Natural killer cell treated with Interleukin-12 subunit alpha and Interleukin-12 subunit beta and Interleukin-15 and Interleukin-18, amount 100 ng/mL, for 72 hours (primary cell): Measurements from ENCODE around the gene SEMA3F. TPM values are rescaled to one million over a fixed set of nuclear protein-coding genes. Genes with fewer than 3 reads are reported as not detected.

Source experiments
- ATAC-seq, 2 donors: fragments of 150-1000 bp; cut with Tn5 transposase in 1 of 2; sonication (Bioruptor Pico), chemical (Tn5 transposase) in 1 of 2; 2 replicates each; pipeline ENCODE4 v1.10.0; 2021
- DNase-seq: peaks from one replicate; pipeline ENCODE4 v3.0.0; 2022; ENCODE audit warnings: low spot score
- H3K27ac Mint-ChIP-seq, 2 donors: 1 replicate in 1 of 2; 2 replicates in 1 of 2; pipeline ENCODE4 v1.8.0; 2022; ENCODE audit warnings: mixed read lengths in 2 of 2, mild to moderate bottlenecking in 1 of 2, moderate library complexity in 1 of 2
- H3K27me3 Mint-ChIP-seq, 2 donors: 1 replicate in 1 of 2; 2 replicates in 1 of 2; pipeline ENCODE4 v1.8.0; 2022; ENCODE audit warnings: mixed read lengths in 2 of 2
- H3K36me3 Mint-ChIP-seq: one replicate; pipeline ENCODE4 v1.8.0; 2022; ENCODE audit warnings: mixed read lengths
- H3K4me1 Mint-ChIP-seq, 2 donors: 1 replicate in 1 of 2; 2 replicates in 1 of 2; pipeline ENCODE4 v1.8.0; 2022; ENCODE audit warnings: low read depth in 2 of 2, mixed read lengths in 2 of 2, mild to moderate bottlenecking in 1 of 2
- H3K4me3 Mint-ChIP-seq: one replicate; pipeline ENCODE4 v1.8.0; 2022; ENCODE audit warnings: mixed read lengths
- H3K9me3 Mint-ChIP-seq: 2 replicates; pipeline ENCODE4 v1.8.0; 2022; ENCODE audit warnings: mixed read lengths
- total RNA-seq, 2 donors: library from RNA; stranded (reverse); gene quantifications; one replicate each; pipeline ENCODE4 v1.2.3, GENCODE V29; 2022

The SEMA3F gene
- total RNA-seq, 2 donors from 2014 or later = 0.12 to 0.81 TPM

- ATAC-seq = no peak
- H3K27ac Mint-ChIP-seq = no peak overlapping the region
- no peaks in the 10 kb centered on the region for H3K9me3 Mint-ChIP-seq
Observed at GRCh38 chr3:50165910-50166538, 10.9 kb downstream of the SEMA3F start.

GRCh38 chr3:50166620-50167019 is 11.5 kb downstream of the SEMA3F start:
- H3K27me3 Mint-ChIP-seq = no peaks in the 10 kb centered on the region
- no peak overlapping the region for H3K4me3 Mint-ChIP-seq

More at GRCh38 chr3:50165910-50166538, 10.9 kb downstream of the SEMA3F start:
- H3K4me3 Mint-ChIP-seq = no peak overlapping the region
- no peaks in the 10 kb centered on the region for H3K27me3 Mint-ChIP-seq
- no peak for DNase-seq
- no peaks in the 10 kb centered on the region for H3K4me1 Mint-ChIP-seq
- no peaks in the 10 kb centered on the region for H3K36me3 Mint-ChIP-seq

GRCh38 chr3:50167069-50167840 is 12.1 kb downstream of the SEMA3F start:
- ATAC-seq = no peak
- no peaks in the 10 kb centered on the region for H3K9me3 Mint-ChIP-seq
- no peak for DNase-seq
- H3K27ac Mint-ChIP-seq = no peak overlapping the region
- H3K27me3 Mint-ChIP-seq = no peaks in the 10 kb centered on the region
- no peaks in the 10 kb centered on the region for H3K4me1 Mint-ChIP-seq
- H3K4me3 Mint-ChIP-seq = no peak overlapping the region
- no peaks in the 10 kb centered on the region for H3K36me3 Mint-ChIP-seq

More at GRCh38 chr3:50166620-50167019, 11.5 kb downstream of the SEMA3F start:
- ATAC-seq (no peak), DNase-seq (no peak)
- Mint-ChIP-seq H3K36me3 (no peaks in the 10 kb centered on the region), H3K4me1 (no peaks in the 10 kb centered on the region), H3K9me3 (no peaks in the 10 kb centered on the region), H3K27ac (no peak overlapping the region)

- H3K9me3 Mint-ChIP-seq = no peaks in the 10 kb centered on the region
- H3K27ac Mint-ChIP-seq = no peak overlapping the region
- no peaks in the 10 kb centered on the region for H3K4me1 Mint-ChIP-seq
- H3K36me3 Mint-ChIP-seq = no peaks in the 10 kb centered on the region
- no peak overlapping the region for H3K4me3 Mint-ChIP-seq
- no peak for ATAC-seq
- no peak for DNase-seq
- H3K27me3 Mint-ChIP-seq = no peaks in the 10 kb centered on the region
Observed at GRCh38 chr3:50167841-50168209, 12.7 kb downstream of the SEMA3F start.

GRCh38 chr3:50168388-50168787 is 13.3 kb downstream of the SEMA3F start:
- no peaks in the 10 kb centered on the region for H3K27me3 Mint-ChIP-seq
- no peaks in the 10 kb centered on the region for H3K4me1 Mint-ChIP-seq
- H3K9me3 Mint-ChIP-seq = no peaks in the 10 kb centered on the region
- DNase-seq (no peak), ATAC-seq (no peak)
- no peak overlapping the region for H3K27ac Mint-ChIP-seq
- H3K36me3 Mint-ChIP-seq = no peaks in the 10 kb centered on the region
- no peak overlapping the region for H3K4me3 Mint-ChIP-seq

- no peak overlapping the region for H3K4me3 Mint-ChIP-seq
- ATAC-seq (no peak), DNase-seq (no peak)
- no peaks in the 10 kb centered on the region for H3K27me3 Mint-ChIP-seq
- H3K36me3 Mint-ChIP-seq = no peaks in the 10 kb centered on the region
- peaks cover 2 to 3% of the 10 kb centered on the region in 2 donors for H3K4me1 Mint-ChIP-seq
- H3K27ac Mint-ChIP-seq = no peak overlapping the region
- H3K9me3 Mint-ChIP-seq = no peaks in the 10 kb centered on the region
Observed at GRCh38 chr3:50168791-50169190, 13.7 kb downstream of the SEMA3F start.

GRCh38 chr3:50169232-50169832 is 14.2 kb downstream of the SEMA3F start:
- no peak for ATAC-seq
- no peaks in the 10 kb centered on the region for H3K36me3 Mint-ChIP-seq
- H3K4me3 Mint-ChIP-seq = no peak overlapping the region

GRCh38 chr3:50169858-50170257 is 14.7 kb downstream of the SEMA3F start:
- no peak overlapping the region for H3K4me3 Mint-ChIP-seq
- no peaks in the 10 kb centered on the region for H3K27me3 Mint-ChIP-seq
- DNase-seq = no peak
- H3K4me1 Mint-ChIP-seq = peaks cover 2 to 4% of the 10 kb centered on the region in 2 donors
- no peak overlapping the region for H3K27ac Mint-ChIP-seq
- ATAC-seq = no peak
- no peaks in the 10 kb centered on the region for H3K9me3 Mint-ChIP-seq
- no peaks in the 10 kb centered on the region for H3K36me3 Mint-ChIP-seq

More at GRCh38 chr3:50169232-50169832, 14.2 kb downstream of the SEMA3F start:
- no peak for DNase-seq
- Mint-ChIP-seq H3K27me3 (no peaks in the 10 kb centered on the region), H3K27ac (no peak overlapping the region), H3K9me3 (no peaks in the 10 kb centered on the region), H3K4me1 (peaks cover 2 to 4% of the 10 kb centered on the region in 2 donors)

GRCh38 chr3:50170689-50171088 is 15.6 kb downstream of the SEMA3F start:
- ATAC-seq (peak; percentile 64 to 69), DNase-seq (no peak)
- Mint-ChIP-seq H3K27ac (no peak overlapping the region), H3K4me1 (peaks cover 2 to 4% of the 10 kb centered on the region in 2 donors), H3K4me3 (no peak overlapping the region), H3K36me3 (no peaks in the 10 kb centered on the region), H3K27me3 (no peaks in the 10 kb centered on the region), H3K9me3 (no peaks in the 10 kb centered on the region)

GRCh38 chr3:50171540-50172301 is 16.6 kb downstream of the SEMA3F start:
- H3K9me3 Mint-ChIP-seq = no peaks in the 10 kb centered on the region
- peaks cover 2 to 4% of the 10 kb centered on the region in 2 donors for H3K4me1 Mint-ChIP-seq
- no peaks in the 10 kb centered on the region for H3K36me3 Mint-ChIP-seq
- no peaks in the 10 kb centered on the region for H3K27me3 Mint-ChIP-seq
- no peak overlapping the region for H3K27ac Mint-ChIP-seq
- DNase-seq (no peak), ATAC-seq (no peak)
- H3K4me3 Mint-ChIP-seq = no peak overlapping the region

GRCh38 chr3:50172626-50173220 is 17.6 kb downstream of the SEMA3F start:
- Mint-ChIP-seq H3K36me3 (no peaks in the 10 kb centered on the region), H3K4me3 (no peak overlapping the region), H3K9me3 (no peaks in the 10 kb centered on the region), H3K4me1 (peaks cover 2 to 4% of the 10 kb centered on the region in 2 donors), H3K27ac (no peak overlapping the region), H3K27me3 (no peaks in the 10 kb centered on the region)
- DNase-seq = no peak
- no peak for ATAC-seq

GRCh38 chr3:50173685-50174516 is 18.8 kb downstream of the SEMA3F start:
- no peak for DNase-seq
- Mint-ChIP-seq H3K4me3 (no peak overlapping the region), H3K4me1 (peaks cover 2 to 4% of the 10 kb centered on the region in 2 donors), H3K27me3 (no peaks in the 10 kb centered on the region), H3K9me3 (no peaks in the 10 kb centered on the region), H3K36me3 (no peaks in the 10 kb centered on the region), H3K27ac (no peak overlapping the region)
- ATAC-seq = no peak

GRCh38 chr3:50174517-50174895 is 19.4 kb downstream of the SEMA3F start:
- DNase-seq (no peak), ATAC-seq (no peak)
- H3K4me3 Mint-ChIP-seq = no peak overlapping the region
- H3K36me3 Mint-ChIP-seq = no peaks in the 10 kb centered on the region
- peaks cover 2 to 4% of the 10 kb centered on the region in 2 donors for H3K4me1 Mint-ChIP-seq
- no peaks in the 10 kb centered on the region for H3K9me3 Mint-ChIP-seq
- H3K27ac Mint-ChIP-seq = no peak overlapping the region
- no peaks in the 10 kb centered on the region for H3K27me3 Mint-ChIP-seq
